ENCODE measurements around the gene KCNMB2.

The KCNMB2 gene

DNA sequence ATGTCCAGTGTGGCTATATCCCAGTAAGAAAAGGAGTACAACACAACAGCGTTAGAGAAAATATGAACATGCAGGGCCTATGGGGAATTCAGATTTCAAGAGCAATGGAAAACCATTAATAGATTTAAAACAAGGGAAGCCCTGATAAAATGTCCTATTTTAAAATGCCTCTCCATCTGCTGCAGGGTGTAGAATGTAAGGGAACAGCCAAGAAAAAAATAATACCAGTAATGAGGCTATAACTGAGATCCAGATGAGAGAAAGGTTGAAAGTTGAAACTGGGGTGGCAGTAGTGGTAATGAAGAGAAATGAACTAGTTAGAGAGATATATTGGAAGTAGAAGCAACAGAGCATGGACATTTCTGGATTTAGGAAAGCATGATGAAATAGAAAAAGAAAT, 226.1 kb downstream of the KCNMB2 start:
- no peak for DNase-seq

GRCh38 chr3:178765472-178765871, 229.2 kb downstream of the KCNMB2 start:
- DNase-seq = no peak

DNA sequence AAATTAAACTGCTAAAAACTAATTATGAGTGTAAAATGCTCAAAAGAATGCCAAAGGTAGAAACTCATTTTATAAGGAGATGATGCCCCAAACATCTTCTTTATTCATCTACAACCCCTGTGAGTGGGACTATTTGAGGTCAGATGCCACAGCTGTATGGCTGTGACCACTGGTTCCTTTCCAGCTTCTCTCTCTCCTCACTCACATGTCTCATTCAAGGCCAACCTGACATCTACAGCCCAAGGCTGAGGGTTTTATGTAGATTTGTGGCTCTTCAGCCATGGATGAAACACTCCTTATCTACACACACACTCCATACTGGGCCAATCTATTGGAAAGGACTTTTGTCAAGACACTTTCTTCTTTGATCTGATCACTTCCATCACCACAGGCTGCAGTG, 231.3 kb downstream of the KCNMB2 start:
- no peak for DNase-seq

DNA sequence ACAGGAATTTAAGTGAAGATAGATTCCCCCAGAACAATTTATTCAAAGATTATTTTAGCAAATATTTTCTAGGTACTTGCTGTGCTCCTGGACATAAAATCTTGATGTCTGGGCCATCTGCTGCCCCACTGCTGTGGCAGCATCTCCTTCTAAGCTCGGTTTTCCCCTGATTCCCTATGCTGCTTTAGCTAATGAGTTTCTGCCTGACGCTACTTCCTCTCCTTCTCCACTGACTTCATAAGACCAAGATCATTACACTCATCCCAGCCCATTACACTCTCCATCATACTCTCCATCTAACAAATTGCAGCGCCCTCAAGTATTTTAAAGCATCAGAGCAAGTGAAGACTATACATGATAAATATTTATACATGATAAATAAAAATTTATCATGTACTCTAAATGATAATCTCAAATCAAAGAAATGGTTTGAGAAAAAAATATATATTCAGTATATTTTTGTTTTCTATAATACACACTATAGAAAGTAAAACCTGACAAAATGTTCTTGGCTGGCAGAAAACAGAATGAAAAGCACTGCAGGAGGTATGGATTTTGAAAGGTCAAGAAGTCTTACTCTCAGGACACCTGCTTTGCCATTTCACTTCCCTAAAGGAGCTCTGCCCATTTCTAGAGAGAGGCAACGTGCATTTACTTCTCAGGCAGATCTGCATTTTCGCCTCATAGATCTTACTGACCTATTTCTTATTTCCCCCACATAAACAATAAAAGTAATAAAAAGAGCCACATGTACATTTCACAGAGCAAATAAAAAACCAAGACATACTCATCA, 232.0 kb downstream of the KCNMB2 start:
- no peak for DNase-seq

DNA sequence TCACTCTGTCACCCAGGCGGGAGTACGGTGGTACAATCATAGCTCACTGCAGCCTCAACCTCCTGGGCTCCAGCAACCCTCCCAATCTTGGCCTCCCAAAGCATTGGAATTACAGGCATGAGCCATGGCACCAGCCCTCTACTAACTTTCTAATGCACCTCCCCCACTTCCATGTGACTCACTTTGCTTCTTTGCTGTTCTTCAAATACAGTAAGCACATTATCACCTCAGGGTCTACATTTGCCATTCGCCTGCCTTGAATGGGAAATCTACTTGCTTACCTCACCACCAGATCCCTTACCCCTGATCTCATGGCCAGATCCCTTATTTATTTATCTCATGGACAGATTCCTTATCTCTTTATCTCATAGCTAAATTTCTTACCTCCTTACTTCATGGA, 235.3 kb downstream of the KCNMB2 start:
- DNase-seq = no peak

DNA sequence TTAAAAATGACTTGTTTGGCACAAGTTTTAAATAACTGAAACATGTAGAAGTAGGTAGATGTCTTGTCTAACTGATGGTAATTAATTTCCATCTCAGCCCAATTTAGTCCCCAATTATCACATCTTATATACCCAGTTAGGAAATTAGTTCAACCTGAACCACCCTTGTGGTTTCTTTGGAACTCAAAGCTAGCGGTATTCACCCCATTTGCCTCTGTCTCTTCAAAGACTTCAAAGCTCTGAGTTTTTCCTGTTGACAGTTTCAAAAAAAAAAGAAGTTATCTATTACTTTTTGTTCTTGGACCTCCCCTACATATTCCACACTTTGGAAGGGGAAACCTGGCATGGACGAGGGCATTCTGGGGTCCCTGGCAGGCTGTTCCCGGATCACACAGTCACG, 236.5 kb downstream of the KCNMB2 start:
- no peak for DNase-seq

GRCh38 chr3:178773358-178773757, 237.1 kb downstream of the KCNMB2 start:
- DNase-seq = no peak

DNA sequence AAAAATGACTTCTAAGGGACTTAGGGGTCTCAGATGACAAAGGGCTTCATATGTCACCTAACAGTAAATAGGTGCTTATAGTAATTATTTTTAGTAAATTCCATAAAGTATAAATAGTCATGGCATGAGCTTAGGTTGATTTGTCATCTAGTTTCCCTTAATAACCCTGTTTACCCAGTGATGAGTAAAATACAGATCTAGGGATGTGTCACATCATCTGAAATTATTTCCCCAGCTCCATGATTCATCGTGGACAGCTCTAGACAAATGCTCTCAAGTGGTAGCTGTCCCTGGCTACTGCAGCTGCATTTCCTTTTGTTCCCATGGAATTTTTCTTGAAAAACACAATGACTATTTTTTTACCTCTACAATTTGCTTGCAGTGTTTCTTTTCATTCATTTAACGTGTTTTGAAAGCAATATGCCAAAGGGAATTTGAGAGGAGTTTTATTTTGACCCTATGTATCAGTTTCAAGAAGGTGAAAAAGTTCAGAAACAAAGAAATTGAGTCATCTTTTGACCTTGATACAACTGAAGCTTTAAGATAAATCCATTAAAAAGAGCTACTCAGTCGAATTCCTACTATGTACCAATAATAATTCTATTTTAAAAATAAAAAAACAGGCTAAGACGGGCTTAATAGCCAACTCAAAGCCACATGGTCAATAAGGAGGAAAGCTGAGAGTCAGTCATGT, 241.6 kb downstream of the KCNMB2 start:
- no peak for DNase-seq

DNA sequence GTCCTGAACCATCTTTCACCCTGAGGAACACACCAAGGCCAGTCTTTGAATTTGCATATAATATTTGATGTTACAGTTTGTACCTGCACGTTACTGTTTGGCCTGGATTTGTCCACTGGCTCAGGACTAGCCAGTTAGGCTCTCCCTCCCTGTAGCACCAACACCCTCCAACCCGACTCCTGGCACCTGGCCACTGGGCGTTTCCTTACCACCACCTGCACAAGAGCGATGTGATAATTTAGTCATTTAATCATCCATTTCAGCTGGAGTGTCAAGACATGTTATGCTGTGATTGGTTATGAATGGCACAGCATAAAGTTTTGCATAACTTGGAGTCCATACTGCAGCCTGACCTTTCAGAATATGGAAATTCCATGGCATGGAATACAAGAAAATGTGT, 242.4 kb downstream of the KCNMB2 start:
- DNase-seq = no peak

DNA sequence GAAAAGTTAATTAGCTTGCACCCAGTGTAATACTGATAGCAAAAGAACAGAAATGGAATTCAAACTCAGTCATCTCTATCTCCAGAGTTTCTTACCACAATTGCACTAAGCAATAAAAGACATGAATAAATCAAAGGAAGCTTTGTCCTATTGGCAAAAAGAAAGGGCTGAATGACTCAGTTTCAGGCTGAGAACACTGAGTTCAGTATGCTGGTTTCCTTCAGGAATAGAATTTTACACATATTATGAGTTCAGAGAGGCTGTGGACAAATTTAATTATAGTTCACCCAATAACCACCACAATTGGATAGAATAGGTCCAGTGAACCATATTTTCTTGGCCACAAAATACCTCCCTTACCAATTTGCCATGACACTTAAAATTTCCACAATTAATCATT, 249.7 kb downstream of the KCNMB2 start:
- DNase-seq = no peak

GRCh38 chr3:178787960-178788359, 251.7 kb downstream of the KCNMB2 start:
- no peak for DNase-seq

DNA sequence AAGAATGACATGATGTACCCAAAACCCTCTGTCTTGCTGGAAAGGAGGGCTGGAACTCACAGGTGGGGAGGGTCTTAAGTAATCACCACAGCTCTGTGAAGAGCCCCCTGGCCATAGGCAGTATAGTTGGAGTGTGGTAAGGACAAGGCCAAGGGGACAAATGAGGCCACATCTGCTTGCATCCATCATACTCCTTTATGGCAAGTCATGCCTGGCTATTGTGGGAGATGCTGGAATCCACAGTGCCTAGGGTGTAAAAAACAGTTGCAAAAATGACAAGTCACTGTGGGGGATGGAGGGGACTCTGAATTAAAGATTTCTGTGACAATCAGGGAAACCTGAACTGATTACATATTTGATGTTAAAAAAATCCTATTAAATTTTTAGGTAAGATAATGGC, 258.5 kb downstream of the KCNMB2 start:
- no peak for DNase-seq

DNA sequence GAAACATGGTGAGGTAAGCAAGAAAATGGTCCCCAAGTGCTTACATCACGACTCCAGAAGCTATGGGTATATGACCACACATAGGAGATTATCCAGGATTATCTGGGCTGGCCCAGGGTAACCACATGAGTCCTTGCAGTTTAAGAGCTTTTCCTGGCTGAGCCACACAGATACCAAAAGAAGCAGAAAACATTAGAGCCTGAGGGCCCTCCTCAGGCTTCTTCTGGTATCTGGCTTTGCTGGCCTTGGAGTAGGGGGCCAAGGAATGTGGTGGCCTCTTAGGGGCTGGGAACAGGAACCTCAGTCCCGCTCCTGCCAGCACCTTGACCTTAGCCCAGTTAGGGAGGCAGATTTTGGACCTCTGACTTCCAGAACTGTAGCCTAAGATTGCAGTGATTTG, 259.1 kb downstream of the KCNMB2 start:
- no peak for DNase-seq

GRCh38 chr3:178802259-178802658, 266.0 kb downstream of the KCNMB2 start:
- no peak for DNase-seq

DNA sequence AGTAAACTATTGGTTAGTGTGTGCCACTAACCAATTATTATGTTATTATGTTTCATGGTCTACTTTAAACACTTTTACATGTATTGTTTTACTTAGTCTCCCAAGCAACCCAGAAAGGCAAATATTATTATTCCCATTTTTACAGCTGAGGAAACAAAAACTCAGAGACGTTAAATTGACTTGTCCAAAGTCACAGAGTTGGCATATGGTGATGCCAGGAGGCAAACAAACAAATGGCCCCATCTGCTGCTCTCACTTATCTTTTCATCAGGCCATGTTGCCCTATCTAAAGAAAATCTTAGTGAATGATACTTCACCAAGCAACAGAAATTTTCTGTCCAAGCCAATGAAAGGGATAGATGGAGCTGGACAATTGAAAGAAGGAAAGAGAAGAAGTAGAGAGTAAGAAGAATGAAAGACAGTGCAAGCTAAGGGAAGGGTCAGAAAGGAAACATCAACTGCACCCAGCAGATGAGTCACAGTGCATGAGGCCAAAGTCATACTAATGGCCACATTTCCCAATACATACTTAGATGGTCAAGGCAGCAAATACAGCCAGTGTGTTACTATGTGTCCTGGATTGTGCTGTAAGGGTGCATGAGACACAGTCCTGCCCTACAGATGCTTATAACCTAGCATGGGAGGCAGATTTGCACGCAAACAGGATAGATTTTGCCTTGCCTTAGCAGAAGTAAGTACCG, 266.9 kb downstream of the KCNMB2 start:
- DNase-seq = no peak

- no peak for DNase-seq
These were observed 268.4 kb downstream of the KCNMB2 start for GRCh38 chr3:178804606-178805005.

DNA sequence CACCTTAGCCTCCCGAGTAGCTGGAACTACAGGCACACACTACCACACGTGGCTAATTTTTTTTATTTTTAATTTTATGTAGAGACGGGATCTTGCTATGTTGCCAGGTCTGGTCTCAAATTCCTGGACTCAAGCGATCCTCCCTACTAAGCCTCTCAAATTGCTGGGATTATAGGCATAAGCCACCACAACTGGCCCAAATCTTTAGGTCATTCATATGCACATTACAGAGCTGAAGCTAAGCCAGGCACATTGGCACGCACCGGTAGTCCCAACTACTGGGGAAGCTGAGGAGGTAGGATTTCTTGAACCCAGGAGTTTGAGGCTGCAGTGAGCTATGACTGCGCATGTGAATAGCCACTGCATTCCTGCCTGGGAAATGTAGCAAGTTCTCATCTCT, 269.5 kb downstream of the KCNMB2 start:
- no peak for DNase-seq

GRCh38 chr3:178806651-178807050, 270.4 kb downstream of the KCNMB2 start:
- no peak for DNase-seq

- no peak for DNase-seq
These were observed 271.5 kb downstream of the KCNMB2 start for GRCh38 chr3:178807694-178808093.

- no peak for DNase-seq
These were observed 272.5 kb downstream of the KCNMB2 start for GRCh38 chr3:178808748-178809147.

- DNase-seq = no peak
These were observed 273.9 kb downstream of the KCNMB2 start for GRCh38 chr3:178810181-178810580.

DNA sequence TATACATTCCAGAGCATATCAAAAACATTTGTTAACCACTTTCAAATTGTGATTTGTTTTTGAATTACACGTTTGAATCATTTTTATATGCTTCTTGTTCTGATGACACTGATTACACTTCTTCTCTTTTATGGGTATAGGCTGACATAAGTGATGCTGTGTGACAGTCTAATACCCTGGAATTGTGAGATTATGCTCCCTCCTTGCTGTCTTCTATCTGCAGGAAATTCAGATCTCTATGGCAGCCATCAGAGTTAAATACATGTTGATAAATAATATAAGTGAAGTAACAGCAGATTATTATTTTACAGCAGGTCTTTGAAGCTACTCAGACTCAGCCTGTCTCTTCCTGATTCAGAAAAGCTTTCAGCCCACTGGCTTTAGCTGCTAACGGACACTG, 286.5 kb downstream of the KCNMB2 start:
- DNase-seq = no peak

DNA sequence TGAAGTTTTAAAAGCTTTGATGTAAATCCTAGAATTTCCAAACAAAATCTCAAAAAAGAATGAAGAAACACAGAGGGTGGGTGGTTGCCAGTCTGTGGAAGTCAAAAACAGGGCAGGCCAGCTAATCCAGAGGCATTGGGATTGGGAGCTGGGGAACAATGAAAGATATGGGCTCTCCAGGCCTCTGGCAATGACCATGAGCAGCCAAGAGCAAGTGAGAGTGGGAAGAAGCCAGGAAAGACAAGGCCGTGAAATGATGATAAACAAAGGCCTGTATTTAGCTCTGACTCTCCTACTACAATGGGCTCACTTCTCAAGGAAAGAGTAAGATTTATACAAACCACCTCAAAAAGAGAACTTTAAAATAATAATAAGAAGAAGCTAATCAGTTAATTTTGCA, 286.9 kb downstream of the KCNMB2 start:
- DNase-seq = no peak
